ENCODE data around the gene OR51D1. TPM values are rescaled to one million over a fixed set of nuclear protein-coding genes. Genes with fewer than 3 reads are reported as not detected.
A peak's percentile ranks its signal among the peaks of the same experiment; 100 is the strongest.

OR51D1 gene
- total RNA-seq, 1 experiment from 2014 or later, result not detected

GRCh38 chr11:4611986-4612385 lies 25.3 kb upstream of the OR51D1 start:
- peaks cover 16% of the 10 kb centered on the region for H3K27me3 Mint-ChIP-seq (ENCODE audit: unreplicated experiment)
- H3K4me1 Mint-ChIP-seq (ENCODE audit: low read depth, unreplicated experiment), result peaks cover 18% of the 10 kb centered on the region
- H3K36me3 Mint-ChIP-seq (ENCODE audit: insufficient read depth, unreplicated experiment), result peaks cover 19% of the 10 kb centered on the region
- CTCF ChIA-PET, result interaction anchor here (1.2 kb wide), 1 partner anchor 9 kb away, joined by 4 read pairs; no protein-coding TSS in a partner anchor
- no peak for TF ChIP-seq CTCF (IDR thresholded peaks at IDR 0.05; ENCODE audit: unreplicated experiment)
- no peaks in the 10 kb centered on the region for H3K9me3 Mint-ChIP-seq (ENCODE audit: low read depth, unreplicated experiment)
- H3K4me3 Mint-ChIP-seq (ENCODE audit: low read depth, unreplicated experiment), result no peak overlapping the region
- H3K27ac Mint-ChIP-seq (ENCODE audit: unreplicated experiment), result no peak overlapping the region
- intact Hi-C loops (cut with micrococcal nuclease; ENCODE audit: unreplicated experiment), result no loop called here
- no peak for DNase-seq
- no TSS peak for BruUV-seq (replicated peaks)

GRCh38 chr11:4615856-4616444 lies 21.3 kb upstream of the OR51D1 start:
- DNase-seq, result no peak
- H3K36me3 Mint-ChIP-seq (ENCODE audit: insufficient read depth, unreplicated experiment), result peaks cover 5% of the 10 kb centered on the region
- H3K27me3 Mint-ChIP-seq (ENCODE audit: unreplicated experiment), result peaks cover 16% of the 10 kb centered on the region
- no peak overlapping the region for H3K27ac Mint-ChIP-seq (ENCODE audit: unreplicated experiment)
- H3K9me3 Mint-ChIP-seq (ENCODE audit: low read depth, unreplicated experiment), result no peaks in the 10 kb centered on the region
- TF ChIP-seq CTCF (IDR thresholded peaks at IDR 0.05; ENCODE audit: unreplicated experiment), result no peak
- intact Hi-C loops (cut with micrococcal nuclease; ENCODE audit: unreplicated experiment), result no loop called here
- H3K4me1 Mint-ChIP-seq (ENCODE audit: low read depth, unreplicated experiment), result no peaks in the 10 kb centered on the region
- no peak overlapping the region for H3K4me3 Mint-ChIP-seq (ENCODE audit: low read depth, unreplicated experiment)
- CTCF ChIA-PET, result no interaction called here
- BruUV-seq (replicated peaks), result no TSS peak

- BruUV-seq (replicated peaks), result no TSS peak
- CTCF ChIA-PET, result no interaction called here
- no peak for TF ChIP-seq CTCF (IDR thresholded peaks at IDR 0.05; ENCODE audit: unreplicated experiment)
- Mint-ChIP-seq H3K4me3 (ENCODE audit: low read depth, unreplicated experiment) (no peak overlapping the region), H3K27ac (ENCODE audit: unreplicated experiment) (no peak overlapping the region), H3K4me1 (ENCODE audit: low read depth, unreplicated experiment) (no peaks in the 10 kb centered on the region), H3K27me3 (ENCODE audit: unreplicated experiment) (peaks cover 29% of the 10 kb centered on the region), H3K9me3 (ENCODE audit: low read depth, unreplicated experiment) (no peaks in the 10 kb centered on the region), H3K36me3 (ENCODE audit: insufficient read depth, unreplicated experiment) (peaks cover 5% of the 10 kb centered on the region)
- intact Hi-C loops (cut with micrococcal nuclease; ENCODE audit: unreplicated experiment), result no loop called here
- DNase-seq, result no peak
These were observed 17.8 kb upstream of the OR51D1 start for GRCh38 chr11:4619514-4619913.

- DNase-seq, result peak; percentile 77
- TF ChIP-seq CTCF (IDR thresholded peaks at IDR 0.05; ENCODE audit: unreplicated experiment), result peak; percentile 73
- Mint-ChIP-seq H3K36me3 (ENCODE audit: insufficient read depth, unreplicated experiment) (no peaks in the 10 kb centered on the region), H3K4me3 (ENCODE audit: low read depth, unreplicated experiment) (no peak overlapping the region), H3K27ac (ENCODE audit: unreplicated experiment) (no peak overlapping the region), H3K4me1 (ENCODE audit: low read depth, unreplicated experiment) (peaks cover 8% of the 10 kb centered on the region), H3K27me3 (ENCODE audit: unreplicated experiment) (peaks cover 64% of the 10 kb centered on the region), H3K9me3 (ENCODE audit: low read depth, unreplicated experiment) (peaks cover 4% of the 10 kb centered on the region)
- intact Hi-C loops (cut with micrococcal nuclease; ENCODE audit: unreplicated experiment), result loop anchor here (1.0 to 5.0 kb wide), 4 partner anchors 378 to 1181 kb away; partner anchors contain the start of gene OR52N2
- CTCF ChIA-PET, result interaction anchor here (0.8 kb wide), 1 partner anchor 10 kb away, joined by 3 read pairs; the partner anchor contains the start of gene OR51D1
- BruUV-seq (replicated peaks), result no TSS peak
These were observed 10.8 kb upstream of the OR51D1 start for GRCh38 chr11:4626207-4627099.

Measured in Calu3 (cell line).